Gastroesophageal sphincter (tissue), 3 donors: ENCODE results near the gene KIF26B.

ENCODE experiments used
- CTCF ChIP-seq, 4 experiments: fragments of 200-600 bp in 2 of 4; fragments of 450-650 bp in 2 of 4; sonication (generic) in 1 of 4; IDR thresholded peaks; one replicate each; pipeline ENCODE4 v1.5.1; 2017 to 2019; ENCODE audit warnings: antibody characterized with exemption in 4 of 4, mild to moderate bottlenecking in 2 of 4, moderate library complexity in 2 of 4
- EP300 ChIP-seq: sonication (generic); formaldehyde crosslinking; IDR thresholded peaks from one replicate; pipeline ENCODE4 v1.6.1; 2017; ENCODE audit warnings: antibody characterized with exemption, mild to moderate bottlenecking
- POLR2A ChIP-seq, 2 donors: fragments of 450-650 bp; IDR thresholded peaks; one replicate each; pipeline ENCODE4 v1.6.1; 2017; ENCODE audit warnings: antibody characterized with exemption in 2 of 2, mild to moderate bottlenecking in 2 of 2, moderate library complexity in 1 of 2
- POLR2AphosphoS5 ChIP-seq: sonication (generic); formaldehyde crosslinking; IDR thresholded peaks from one replicate; pipeline ENCODE4 v1.6.1; 2017; ENCODE audit warnings: antibody characterized with exemption

GRCh38 chr1:245687152-245687635, 532.4 kb downstream of the KIF26B start:
- no peak for TF ChIP-seq CTCF (IDR thresholded peaks at IDR 0.05)
- no peak for TF ChIP-seq POLR2A (IDR thresholded peaks at IDR 0.05)
- TF ChIP-seq POLR2AphosphoS5 = no peak
- no peak for TF ChIP-seq EP300
